Epithelial cell of esophagus (primary cell): ENCODE data around the gene STXBP2.

Experiments used
- DNase-seq: peaks from one replicate; pipeline ENCODE4 v3.0.0; 2010; ENCODE audit warnings: low read depth
- H3K4me3 ChIP-seq: 2 replicates; pipeline ENCODE4 v1.5.1; 2011; ENCODE audit warnings: mild to moderate bottlenecking, low read length, control low read depth
- CTCF ChIP-seq: IDR thresholded peaks from 2 replicates; pipeline ENCODE4 v1.5.1; 2011; ENCODE audit warnings: low read depth, mild to moderate bottlenecking, low read length, control low read depth, inconsistent platforms; ENCODE audit not compliant: insufficient read depth; ENCODE audit errors: missing control alignments

The STXBP2 gene

GRCh38 chr19:7636691-7637373 lies at the start of gene STXBP2:
TSS of gene STXBP2 (plus strand) at chr19:7637110. CDS start at chr19:7637150, 40 bp downstream.
- peak; percentile 84 for DNase-seq
- peak within 1 kb of the TSS; percentile 87 for H3K4me3 ChIP-seq
- peak; percentile 21 for TF ChIP-seq CTCF

- no peak overlapping the region for H3K4me3 ChIP-seq
Observed at GRCh38 chr19:7589822-7590221, 47.1 kb upstream of the STXBP2 start.

GRCh38 chr19:7590256-7590655 lies 46.7 kb upstream of the STXBP2 start:
- H3K4me3 ChIP-seq, result no peak overlapping the region
- DNase-seq, result peak; percentile 60
- no peak for TF ChIP-seq CTCF

More at GRCh38 chr19:7589822-7590221, 47.1 kb upstream of the STXBP2 start:
- DNase-seq, result no peak
- no peak for TF ChIP-seq CTCF

- no peak for TF ChIP-seq CTCF
- peak within 1 kb of the TSS; percentile 64 for H3K4me3 ChIP-seq
- DNase-seq, result peak; percentile 69
Observed at GRCh38 chr19:7595466-7596133, 41.3 kb upstream of the STXBP2 start, which contains the start of gene CAMSAP3. TSS of gene CAMSAP3 (plus strand) at chr19:7595863. CDS start at chr19:7596003, 140 bp downstream.

- TF ChIP-seq CTCF, result no peak
- peak overlapping the region; percentile 64 for H3K4me3 ChIP-seq
- no peak for DNase-seq
Observed at GRCh38 chr19:7596211-7596937, 40.5 kb upstream of the STXBP2 start.

GRCh38 chr19:7597689-7598088 lies 39.2 kb upstream of the STXBP2 start:
- no peak overlapping the region for H3K4me3 ChIP-seq
- no peak for TF ChIP-seq CTCF
- peak; percentile 46 for DNase-seq
